Osteocyte (in vitro differentiated cells): ENCODE data around the gene BNIP5. TPM values are rescaled to one million over a fixed set of nuclear protein-coding genes. Genes with fewer than 3 reads are reported as not detected.

Experiments
- DNase-seq: peaks from one replicate; pipeline ENCODE4 v3.0.0; 2021; ENCODE audit warnings: mixed read lengths; ENCODE audit not compliant: unreplicated experiment; ENCODE audit errors: extremely low spot score
- H3K27ac Mint-ChIP-seq: one replicate; pipeline ENCODE4 v1.8.0; 2021; ENCODE audit warnings: mild to moderate bottlenecking, mixed read lengths; ENCODE audit not compliant: unreplicated experiment
- H3K27me3 Mint-ChIP-seq: one replicate; pipeline ENCODE4 v1.8.0; 2021; ENCODE audit warnings: mixed read lengths; ENCODE audit not compliant: unreplicated experiment
- H3K36me3 Mint-ChIP-seq: one replicate; pipeline ENCODE4 v1.8.0; 2021; ENCODE audit warnings: mixed read lengths; ENCODE audit not compliant: unreplicated experiment
- H3K4me1 Mint-ChIP-seq: one replicate; pipeline ENCODE4 v1.8.0; 2021; ENCODE audit warnings: mixed read lengths; ENCODE audit not compliant: unreplicated experiment
- H3K4me3 Mint-ChIP-seq: one replicate; pipeline ENCODE4 v1.8.0; 2021; ENCODE audit warnings: mild to moderate bottlenecking, moderate library complexity, mixed read lengths; ENCODE audit not compliant: unreplicated experiment
- H3K9me3 Mint-ChIP-seq: one replicate; pipeline ENCODE4 v1.8.0; 2021; ENCODE audit warnings: mixed read lengths; ENCODE audit not compliant: unreplicated experiment
- CTCF ChIP-seq: fragments of 200-600 bp; sonication (generic); IDR thresholded peaks from 2 replicates; pipeline ENCODE4 v1.5.0; 2021; ENCODE audit warnings: antibody characterized with exemption, mild to moderate bottlenecking, moderate library complexity
- total RNA-seq: library from RNA; stranded (reverse); gene quantifications from 2 replicates; pipeline ENCODE4 v1.2.1, GENCODE V29; 2021

BNIP5 gene
- total RNA-seq, 1 donor from 2014 or later = not detected

DNA sequence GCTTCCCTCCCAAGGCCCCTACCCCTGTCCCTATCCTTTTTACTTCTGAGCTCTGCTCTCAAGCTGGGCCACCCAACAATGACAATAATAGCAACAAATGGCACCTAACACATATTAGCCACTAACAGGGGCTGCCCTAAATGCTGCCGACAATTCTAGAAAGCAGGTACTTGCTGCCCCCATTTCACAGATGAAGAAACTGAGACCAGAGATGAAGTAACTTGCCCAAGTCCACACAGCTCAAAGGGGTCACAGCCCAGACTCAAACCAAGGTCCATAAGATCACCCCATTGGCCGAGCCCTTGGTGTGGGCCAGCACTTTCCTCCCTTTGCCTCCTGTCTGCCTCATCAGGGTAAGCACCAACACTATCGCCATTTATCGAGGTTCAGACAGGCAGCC lies 12.0 kb downstream of the BNIP5 start:
- Mint-ChIP-seq H3K27me3 (peaks cover 48% of the 10 kb centered on the region), H3K36me3 (no peaks in the 10 kb centered on the region), H3K27ac (no peak overlapping the region), H3K4me3 (no peak overlapping the region), H3K9me3 (no peaks in the 10 kb centered on the region), H3K4me1 (peaks cover 2% of the 10 kb centered on the region)
- DNase-seq = no peak
- no peak for TF ChIP-seq CTCF

DNA sequence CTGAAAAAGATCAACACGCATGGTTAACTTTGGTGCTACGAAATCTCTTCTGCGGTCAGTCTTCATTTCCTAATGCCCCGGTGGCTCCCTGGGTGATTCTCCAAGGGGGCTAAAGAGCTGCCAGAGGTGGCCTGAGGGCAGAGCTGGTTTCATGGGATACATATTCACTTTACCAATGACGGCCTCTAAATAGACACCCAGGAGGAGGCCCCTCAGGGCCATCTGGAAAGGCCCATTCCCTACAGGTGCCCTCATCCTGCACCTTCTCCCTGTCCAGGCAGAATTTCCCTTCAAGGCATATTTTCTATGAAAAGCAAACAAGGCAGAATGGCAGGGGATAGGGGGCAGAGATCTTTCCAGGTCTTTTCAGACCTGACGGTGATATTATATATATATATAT lies 12.5 kb downstream of the BNIP5 start:
- Mint-ChIP-seq H3K27ac (no peak overlapping the region), H3K9me3 (no peaks in the 10 kb centered on the region), H3K4me1 (peaks cover 2% of the 10 kb centered on the region), H3K27me3 (peaks cover 43% of the 10 kb centered on the region), H3K36me3 (no peaks in the 10 kb centered on the region), H3K4me3 (no peak overlapping the region)
- no peak for TF ChIP-seq CTCF
- no peak for DNase-seq

GRCh38 chr6:36323062-36323461 lies 13.6 kb downstream of the BNIP5 start:
- H3K27ac Mint-ChIP-seq = no peak overlapping the region
- peaks cover 2% of the 10 kb centered on the region for H3K4me1 Mint-ChIP-seq
- TF ChIP-seq CTCF = no peak
- peaks cover 41% of the 10 kb centered on the region for H3K27me3 Mint-ChIP-seq
- no peak overlapping the region for H3K4me3 Mint-ChIP-seq
- H3K9me3 Mint-ChIP-seq = no peaks in the 10 kb centered on the region
- no peak for DNase-seq
- no peaks in the 10 kb centered on the region for H3K36me3 Mint-ChIP-seq

DNA sequence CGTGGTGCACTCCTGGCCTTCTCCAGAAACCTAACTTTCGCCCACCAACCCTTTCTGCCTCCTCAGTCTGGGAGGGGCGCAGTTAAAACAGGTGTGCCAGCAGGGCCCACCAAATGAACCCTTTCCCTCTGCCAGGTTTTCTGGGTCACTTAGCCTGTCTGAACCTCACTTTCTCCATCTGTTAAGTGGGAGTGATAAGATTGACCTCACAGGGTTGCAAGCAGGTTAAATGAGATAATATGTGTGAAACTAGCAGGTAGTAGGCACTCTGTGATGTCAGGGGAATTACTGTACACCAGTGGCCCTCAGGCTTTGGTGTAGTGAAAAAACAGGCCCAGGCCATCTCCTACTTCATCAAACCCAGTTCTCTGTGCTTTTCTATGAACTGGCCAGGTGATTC lies 14.1 kb downstream of the BNIP5 start:
- H3K4me3 Mint-ChIP-seq = no peak overlapping the region
- no peak for DNase-seq
- no peaks in the 10 kb centered on the region for H3K9me3 Mint-ChIP-seq
- peaks cover 2% of the 10 kb centered on the region for H3K4me1 Mint-ChIP-seq
- H3K27me3 Mint-ChIP-seq = peaks cover 42% of the 10 kb centered on the region
- no peak overlapping the region for H3K27ac Mint-ChIP-seq
- TF ChIP-seq CTCF = no peak
- H3K36me3 Mint-ChIP-seq = no peaks in the 10 kb centered on the region

DNA sequence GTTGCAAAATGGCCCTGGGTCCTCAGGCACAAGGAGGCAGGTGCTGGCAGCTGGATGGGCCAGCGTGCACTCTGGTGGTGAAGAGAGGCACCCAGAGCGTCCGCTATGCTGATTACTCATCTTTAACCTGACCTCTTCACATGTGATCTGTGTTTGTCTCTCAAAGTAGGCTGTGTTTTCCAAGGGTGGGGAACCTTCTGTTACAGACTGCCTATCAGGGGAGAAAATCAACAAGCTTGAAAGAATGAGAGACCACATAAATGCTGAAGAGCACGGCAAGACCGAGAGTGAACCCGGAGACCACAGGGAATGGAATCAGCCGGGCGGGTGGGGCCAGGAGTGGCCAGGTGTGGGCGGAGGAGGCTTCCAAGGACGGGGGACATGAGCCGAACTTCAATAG lies 16.2 kb downstream of the BNIP5 start:
- Mint-ChIP-seq H3K27ac (no peak overlapping the region), H3K4me3 (no peak overlapping the region), H3K4me1 (no peaks in the 10 kb centered on the region), H3K36me3 (no peaks in the 10 kb centered on the region), H3K9me3 (no peaks in the 10 kb centered on the region), H3K27me3 (peaks cover 43% of the 10 kb centered on the region)
- DNase-seq = no peak
- no peak for TF ChIP-seq CTCF
